Putamen (tissue), 1 donor: ENCODE measurements around the gene PBX3.

Experiments used
- DNase-seq: peaks from one replicate; pipeline ENCODE4 v3.0.0-alpha.2; 2016; ENCODE audit warnings: low spot score

The PBX3 gene

GRCh38 chr9:125878164-125878631, 131.0 kb downstream of the PBX3 start:
- DNase-seq: no peak

GRCh38 chr9:125881042-125881441, 133.9 kb downstream of the PBX3 start:
- no peak for DNase-seq

- no peak for DNase-seq
Observed at GRCh38 chr9:125883565-125884217, 136.5 kb downstream of the PBX3 start.

- no peak for DNase-seq
Observed at GRCh38 chr9:125884218-125884595, 137.0 kb downstream of the PBX3 start.

GRCh38 chr9:125885405-125886034, 138.3 kb downstream of the PBX3 start:
- no peak for DNase-seq

GRCh38 chr9:125886365-125886764, 139.2 kb downstream of the PBX3 start:
- no peak for DNase-seq

- DNase-seq: no peak
Observed at GRCh38 chr9:125887172-125887571, 140.0 kb downstream of the PBX3 start.

GRCh38 chr9:125888211-125888610, 141.0 kb downstream of the PBX3 start:
- no peak for DNase-seq

- no peak for DNase-seq
Observed at GRCh38 chr9:125889112-125889475, 141.9 kb downstream of the PBX3 start.

GRCh38 chr9:125889476-125890419, 142.6 kb downstream of the PBX3 start:
- peak; percentile 79 for DNase-seq

GRCh38 chr9:125890826-125891225, 143.7 kb downstream of the PBX3 start:
- DNase-seq: no peak

GRCh38 chr9:125893277-125893676, 146.1 kb downstream of the PBX3 start:
- DNase-seq: no peak

GRCh38 chr9:125894566-125894965, 147.4 kb downstream of the PBX3 start:
- no peak for DNase-seq

GRCh38 chr9:125896404-125896803, 149.2 kb downstream of the PBX3 start:
- DNase-seq: no peak

- DNase-seq: no peak
Observed at GRCh38 chr9:125896964-125897363, 149.8 kb downstream of the PBX3 start.

- DNase-seq: no peak
Observed at GRCh38 chr9:125897481-125897880, 150.3 kb downstream of the PBX3 start.

- DNase-seq: no peak
Observed at GRCh38 chr9:125902214-125902613, 155.0 kb downstream of the PBX3 start.

GRCh38 chr9:125902831-125903512, 155.8 kb downstream of the PBX3 start:
- no peak for DNase-seq

- DNase-seq: no peak
Observed at GRCh38 chr9:125904155-125904851, 157.1 kb downstream of the PBX3 start.

- no peak for DNase-seq
Observed at GRCh38 chr9:125906144-125906543, 159.0 kb downstream of the PBX3 start.

- DNase-seq: no peak
Observed at GRCh38 chr9:125906893-125907292, 159.7 kb downstream of the PBX3 start.

- no peak for DNase-seq
Observed at GRCh38 chr9:125908136-125908535, 161.0 kb downstream of the PBX3 start.
